Midbrain (tissue), 1 donor: ENCODE data around the gene PAX7.

Source experiments
- DNase-seq: peaks from one replicate; lab custom pipeline; 2025; lab: John Stamatoyannopoulos, UW

The PAX7 gene

DNA sequence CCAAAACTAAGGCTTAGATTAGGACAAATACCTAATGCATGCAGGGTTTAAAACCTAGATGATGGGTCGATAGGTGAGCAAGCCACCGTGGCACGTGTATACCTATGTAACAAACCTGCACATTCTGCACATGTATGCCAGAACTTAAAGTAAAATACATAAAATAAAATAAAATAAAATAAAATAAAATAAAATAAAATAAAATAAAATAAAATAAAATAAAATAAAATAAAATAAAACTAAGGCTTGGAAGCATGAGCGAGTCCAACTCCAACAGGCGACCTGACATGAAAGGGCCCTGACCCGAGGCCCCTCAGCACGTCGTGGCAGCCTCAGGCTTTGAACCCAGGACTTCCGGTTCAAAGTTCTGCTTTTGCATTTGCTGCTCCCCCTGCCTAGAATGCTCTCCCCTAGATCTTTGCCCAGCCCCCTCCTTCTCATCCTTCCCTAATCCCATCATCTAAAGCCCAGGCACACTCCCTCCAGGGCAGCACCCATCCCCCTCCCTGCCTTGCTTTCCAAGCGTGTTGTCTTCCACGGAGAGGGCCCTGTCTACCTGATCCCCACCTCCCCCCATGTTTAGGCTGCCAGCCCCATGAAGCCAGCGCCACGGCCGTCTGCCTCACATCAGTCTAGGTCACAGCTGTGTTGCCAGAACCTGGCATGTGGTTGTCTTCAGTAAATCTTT, 164.5 kb downstream of the PAX7 start:
- no peak for DNase-seq

DNA sequence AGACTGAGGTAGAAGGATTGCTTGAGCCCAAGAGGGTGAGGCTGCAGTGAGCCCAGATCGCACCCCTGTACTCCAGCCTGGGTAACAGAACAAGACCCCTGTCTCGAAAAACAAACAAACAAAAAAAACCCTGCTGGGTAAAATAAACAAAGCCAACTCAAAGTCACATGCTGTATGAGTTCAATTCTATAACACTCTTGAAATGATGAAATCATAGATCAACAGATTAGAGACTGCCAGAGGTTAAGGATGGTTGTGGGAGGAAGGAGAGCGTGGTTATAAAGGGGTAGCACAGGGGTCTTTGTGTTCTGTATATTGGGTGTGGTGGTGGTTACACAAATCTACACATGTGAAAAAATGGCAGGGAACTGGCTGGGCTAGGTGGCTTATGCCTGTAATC, 166.3 kb downstream of the PAX7 start:
- DNase-seq = no peak
